B cell (primary cell): ENCODE data around the gene CARHSP1. TPM values are rescaled to one million over a fixed set of nuclear protein-coding genes. Genes with fewer than 3 reads are reported as not detected.

Experiments
- ATAC-seq: fragments of 200-7000 bp; cut with Tn5 transposase; one replicate; pipeline ENCODE4 v1.10.0; 2021; ENCODE audit warnings: low read depth, mild to moderate bottlenecking, moderate number of reproducible peaks, moderate library complexity
- CTCF ChIA-PET: fragments of 350-600 bp; sonication (Branson Sonifier 250); formaldehyde crosslinking; loops from one replicate; lab custom pipeline; 2021; ENCODE audit warnings: antibody characterized with exemption, inconsistent platforms; lab: Charles Lee
- POLR2A ChIA-PET: fragments of 350-600 bp; sonication (Branson Sonifier 250); formaldehyde crosslinking; loops from one replicate; lab custom pipeline; 2021; ENCODE audit warnings: antibody characterized with exemption; lab: Charles Lee
- DNase-seq: peaks from one replicate; pipeline ENCODE4 v3.0.0; 2013
- H2AFZ ChIP-seq: 2 replicates; pipeline ENCODE4 v1.6.1; 2012; ENCODE audit warnings: mild to moderate bottlenecking, low read depth, low read length; ENCODE audit not compliant: insufficient read depth, poor library complexity, severe bottlenecking
- H3K27ac ChIP-seq, 2 donors: 1 replicate in 1 of 2; 2 replicates in 1 of 2; pipeline ENCODE4 v1.5.1; 2012 to 2013; ENCODE audit warnings: low read length in 2 of 2, mild to moderate bottlenecking in 2 of 2, moderate library complexity in 1 of 2
- H3K27me3 ChIP-seq, 4 experiments: fragments of 200-600 bp in 1 of 4; sonication (generic) in 1 of 4; replicated peaks in 1 of 4; 1 replicate in 2 of 4; 2 replicates in 2 of 4; pipeline versions ENCODE4 v1.6.1 to v1.7.0; 2013 to 2016; ENCODE audit warnings: low read length in 3 of 4, mild to moderate bottlenecking in 2 of 4, mixed read lengths in 1 of 4, moderate library complexity in 1 of 4; ENCODE audit not compliant: insufficient read depth in 4 of 4, control insufficient read depth in 3 of 4; ENCODE audit errors: control extremely low read depth in 1 of 4
- H3K36me3 ChIP-seq, 2 experiments: replicated peaks in 1 of 2; 1 replicate in 1 of 2; 2 replicates in 1 of 2; pipeline versions ENCODE4 v1.6.1 to v1.7.1; 2013; ENCODE audit warnings: low read length in 1 of 2; ENCODE audit not compliant: insufficient read depth in 2 of 2, control insufficient read depth in 1 of 2; ENCODE audit errors: control extremely low read depth in 1 of 2, extremely low read depth in 1 of 2
- H3K4me1 ChIP-seq, 2 donors: fragments of 200-600 bp in 1 of 2; sonication (generic) in 1 of 2; 1 replicate in 1 of 2; 2 replicates in 1 of 2; pipeline versions ENCODE4 v1.5.1 to v1.6.1; 2013 to 2017; ENCODE audit warnings: low read length in 2 of 2; ENCODE audit not compliant: control insufficient read depth in 2 of 2, insufficient read depth in 2 of 2
- H3K4me2 ChIP-seq: replicated peaks from 2 replicates; pipeline ENCODE3; 2012; ENCODE audit warnings: mild to moderate bottlenecking, low read depth, low read length; ENCODE audit not compliant: poor library complexity, severe bottlenecking
- H3K4me3 ChIP-seq, 5 experiments: fragments of 200-600 bp in 1 of 5; sonication (generic) in 1 of 5; 1 replicate in 3 of 5; 2 replicates in 2 of 5; pipeline versions ENCODE4 v1.5.1 to v1.7.0; 2011 to 2016; ENCODE audit warnings: low read length in 4 of 5, mild to moderate bottlenecking in 4 of 5, low read depth in 2 of 5, control low read depth in 1 of 5, moderate library complexity in 1 of 5; ENCODE audit not compliant: insufficient read depth in 1 of 5; ENCODE audit errors: control extremely low read depth in 1 of 5, extremely low read depth in 1 of 5
- H3K79me2 ChIP-seq: fragments of 200-600 bp; sonication (generic); one replicate; pipeline ENCODE4 v1.6.0; 2016; ENCODE audit warnings: low read length; ENCODE audit not compliant: control insufficient read depth, insufficient read depth
- H3K9ac ChIP-seq: fragments of 200-600 bp; sonication (generic); 2 replicates; pipeline ENCODE4 v1.6.1; 2017; ENCODE audit warnings: mild to moderate bottlenecking, low read length, moderate library complexity
- H3K9me3 ChIP-seq, 3 donors: one replicate each; pipeline versions ENCODE4 v1.6.1 to v1.7.1; 2013; ENCODE audit warnings: low read length in 2 of 3; ENCODE audit not compliant: control insufficient read depth in 2 of 3, insufficient read depth in 1 of 3; ENCODE audit errors: control extremely low read depth in 1 of 3
- H4K20me1 ChIP-seq: 2 replicates; pipeline ENCODE4 v1.6.0; 2012; ENCODE audit warnings: mild to moderate bottlenecking, low read length; ENCODE audit not compliant: insufficient read depth, control insufficient read depth, poor library complexity, severe bottlenecking
- H3K27ac Mint-ChIP-seq: one replicate; pipeline ENCODE4 v1.8.0; 2021; ENCODE audit warnings: mixed read lengths
- H3K27me3 Mint-ChIP-seq: one replicate; pipeline ENCODE4 v1.8.0; 2021; ENCODE audit warnings: mixed read lengths
- H3K4me1 Mint-ChIP-seq: one replicate; pipeline ENCODE4 v1.8.0; 2021; ENCODE audit warnings: mixed read lengths
- H3K4me3 Mint-ChIP-seq: one replicate; pipeline ENCODE4 v1.8.0; 2021; ENCODE audit warnings: mixed read lengths
- H3K9me3 Mint-ChIP-seq: one replicate; pipeline ENCODE4 v1.8.0; 2022; ENCODE audit warnings: mixed read lengths; ENCODE audit not compliant: insufficient read depth
- CTCF ChIP-seq: fragments of 200-600 bp; IDR thresholded peaks from one replicate; pipeline ENCODE4 v1.8.0; 2022; ENCODE audit warnings: antibody characterized with exemption, mild to moderate bottlenecking
- EZH2 ChIP-seq: IDR thresholded peaks from 2 replicates; pipeline ENCODE4 v1.6.1; 2012; ENCODE audit warnings: borderline replicate concordance, low read depth, mild to moderate bottlenecking, moderate library complexity, low read length; ENCODE audit not compliant: insufficient read depth, poor library complexity, severe bottlenecking
- WGBS: methylation state at CpG from one replicate; pipeline ENCODE4 v1.1.5; 2013; ENCODE audit warnings: missing lambda C conversion rate; ENCODE audit not compliant: insufficient coverage; 5-methylcytosine and 5-hydroxymethylcytosine counted together
- intact Hi-C: fragments of 100-400 bp; cut with micrococcal nuclease; formaldehyde crosslinking; loops from one replicate; pipeline ENCODE4 v1.10.0; 2022
- polyA plus RNA-seq: library from polyadenylated mRNA; depleted of rRNA; stranded (reverse); fragments of >200 nt; gene quantifications from 2 replicates; pipeline ENCODE4 v1.2.3, GENCODE V29; 2012
- total RNA-seq, 2 donors: library from RNA; stranded (reverse); fragments of 120-200 nt in 1 of 2; gene quantifications; 1 replicate in 1 of 2; 2 replicates in 1 of 2; pipeline versions ENCODE4 v1.2.3 to v1.2.4, GENCODE V29; 2013 to 2022

The CARHSP1 gene
- total and polyA plus RNA-seq, 2 donors (not counting 1 experiment from before 2014, with no cell fraction given): 26.5 to 63.1 TPM

- H3K4me1 ChIP-seq: peaks cover 18 to 41% of the 10 kb centered on the region in 2 donors
- no peak overlapping the region for H3K4me2 ChIP-seq
- TF ChIP-seq CTCF (no peak), EZH2 (no peak)
- intact Hi-C loops: no loop called here
- no peak for DNase-seq
- H3K9me3 ChIP-seq: peaks cover 0 to 3% (median 0%) of the 10 kb centered on the region in 3 donors
- 91% methylated on average over 16 of the region's 16 CpGs for WGBS
- ChIA-PET CTCF (interaction anchor here (4.5 kb wide), 1 partner anchor 7 kb away, joined by 46 read pairs; the partner anchor contains the start of gene LITAFD), POLR2A (no interaction called here)
- H3K4me1 Mint-ChIP-seq: peaks cover 45% of the 10 kb centered on the region
- H3K27me3 ChIP-seq: peaks cover 0 to 7% (median 3%) of the 10 kb centered on the region in 4 experiments
- H4K20me1 ChIP-seq: peaks cover 50% of the 10 kb centered on the region
- H3K36me3 ChIP-seq: peaks cover 0 to 17% of the 10 kb centered on the region in 2 experiments
- peaks cover 9% of the 10 kb centered on the region for H3K27me3 Mint-ChIP-seq
- H3K4me3 Mint-ChIP-seq: no peak overlapping the region
- H3K9me3 Mint-ChIP-seq: peaks cover 3% of the 10 kb centered on the region
- H3K27ac ChIP-seq: no peak overlapping the region
- no peak for ATAC-seq
- no peak overlapping the region for H3K4me3 ChIP-seq
- H3K27ac Mint-ChIP-seq: no peak overlapping the region
- peaks cover 3% of the 10 kb centered on the region for H3K79me2 ChIP-seq
- H2AFZ ChIP-seq: no peak overlapping the region
- H3K9ac ChIP-seq: no peak overlapping the region
These were observed 19.2 kb upstream of the CARHSP1 start for GRCh38 chr16:8887952-8888560.

- no peak overlapping the region for H3K4me3 Mint-ChIP-seq
These were observed 18.6 kb upstream of the CARHSP1 start for GRCh38 chr16:8887431-8887765.

More at GRCh38 chr16:8887431-8887765, 18.6 kb upstream of the CARHSP1 start:
- intact Hi-C loops: no loop called here
- POLR2A ChIA-PET: no interaction called here
- Histone ChIP-seq H3K4me1 (peaks cover 17 to 36% of the 10 kb centered on the region in 2 donors), H3K9ac (no peak overlapping the region), H3K27ac (no peak overlapping the region), H3K4me2 (no peak overlapping the region), H4K20me1 (peaks cover 47% of the 10 kb centered on the region), H2AFZ (no peak overlapping the region), H3K4me3 (no peak overlapping the region), H3K36me3 (peaks cover 0 to 12% of the 10 kb centered on the region in 2 experiments), H3K27me3 (peaks cover 0 to 8% (median 4%) of the 10 kb centered on the region in 4 experiments), H3K79me2 (peaks cover 3% of the 10 kb centered on the region), H3K9me3 (peaks cover 0 to 3% (median 0%) of the 10 kb centered on the region in 3 donors)
- Mint-ChIP-seq H3K27ac (peak overlapping the region; percentile 27), H3K27me3 (peaks cover 12% of the 10 kb centered on the region), H3K4me1 (peaks cover 38% of the 10 kb centered on the region), H3K9me3 (peaks cover 3% of the 10 kb centered on the region)
- ATAC-seq: no peak
- CTCF ChIA-PET: interaction anchor here (1.2 kb wide), 1 partner anchor 96 kb away, joined by 3 read pairs; no protein-coding TSS in a partner anchor
- DNase-seq: no peak
- TF ChIP-seq CTCF (no peak), EZH2 (no peak)
- 97% methylated on average over 6 of the region's 6 CpGs for WGBS
